NCI-H446 (cell line): Measurements from ENCODE around the gene FOLH1.
"Not testable (repeated sequence)": the region's sequence is repeated elsewhere in the genome, so short reads cannot be mapped to it uniquely, and the experiment has no call there.

ENCODE experiments used
- DNase-seq, 2 experiments: peaks; one replicate each; lab custom pipeline; 2025; lab: John Stamatoyannopoulos, UW

The FOLH1 gene

DNA sequence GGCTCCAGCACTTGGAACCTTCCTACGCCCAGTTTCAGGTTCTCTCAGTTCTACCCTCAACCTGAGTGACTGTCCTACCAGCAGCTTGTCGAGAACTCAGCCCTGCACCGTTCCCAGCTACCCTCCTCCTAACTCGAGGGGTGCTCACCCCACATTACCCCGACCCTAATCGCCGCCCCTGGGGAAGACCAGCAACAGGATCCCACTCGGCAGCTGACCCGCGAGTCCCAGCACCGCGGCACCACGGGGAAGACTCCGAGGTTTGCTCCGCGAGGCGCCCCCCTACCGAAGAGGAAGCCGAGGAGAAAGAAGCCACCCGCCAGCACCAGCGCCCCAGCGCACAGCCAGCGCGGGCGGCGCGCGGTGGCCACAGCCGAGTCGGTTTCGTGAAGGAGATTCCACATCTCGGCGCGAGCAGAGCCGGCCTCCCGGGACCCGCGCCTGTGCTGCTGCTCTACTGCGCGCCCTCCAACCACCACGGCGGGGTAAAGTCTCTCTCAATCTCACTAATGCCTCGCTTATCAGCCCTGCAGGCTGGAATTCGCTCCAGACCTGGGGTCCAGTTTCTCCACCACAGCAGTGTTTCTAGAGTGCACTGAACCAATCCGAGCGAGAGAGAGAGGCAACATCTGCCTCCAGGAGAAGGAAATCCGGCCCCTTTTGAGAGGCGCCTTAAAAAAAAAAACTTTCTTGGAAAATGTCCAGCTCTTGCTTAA, at the start of gene FOLH1:
Gene FOLH1 (minus strand): TSS at position 597 of the 716 bp plus-strand sequence. CDS start 193 bp downstream, at position 404.
- DNase-seq, result no peak

- DNase-seq, result not testable (repeated sequence)
Observed at GRCh38 chr11:49255148-49255547, 46.7 kb upstream of the FOLH1 start.

- not testable (repeated sequence) for DNase-seq
Observed at GRCh38 chr11:49251212-49251611, 42.8 kb upstream of the FOLH1 start.

DNA sequence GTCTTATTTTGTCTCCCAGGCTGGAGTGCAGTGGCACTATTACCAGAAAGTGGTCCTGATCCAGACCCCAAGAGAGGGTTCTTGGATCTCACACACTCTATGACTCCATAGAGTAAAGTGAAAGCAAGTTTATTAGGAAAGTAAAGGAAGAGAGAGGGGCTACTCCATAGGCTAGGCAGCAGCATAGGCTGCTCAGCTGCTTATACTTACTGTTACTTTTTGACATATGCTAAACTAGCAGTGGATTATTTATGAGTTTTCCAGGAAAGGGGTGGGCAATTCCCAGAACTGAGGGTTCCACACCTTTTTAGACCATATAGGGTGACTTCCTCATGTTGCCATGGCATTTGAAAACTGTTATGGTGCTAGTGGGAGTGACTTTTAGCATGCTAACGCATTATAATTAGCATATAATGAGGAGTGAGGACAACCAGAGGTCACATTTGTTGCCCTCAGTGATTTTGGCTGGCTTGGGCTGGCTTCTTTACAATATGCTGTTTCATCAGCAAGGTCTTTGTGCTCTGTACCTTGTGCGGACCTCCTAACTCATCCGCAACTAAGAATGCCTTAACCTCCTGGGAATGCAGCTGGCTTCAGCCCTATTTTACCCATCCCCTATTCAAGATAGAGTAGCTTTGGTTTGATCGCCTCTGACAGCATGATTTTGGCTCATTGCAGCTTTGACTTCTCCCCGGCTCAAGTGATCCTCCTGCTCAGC, 42.2 kb upstream of the FOLH1 start:
- DNase-seq, result not testable (repeated sequence)

- not testable (repeated sequence) for DNase-seq
Observed at GRCh38 chr11:49249363-49249762, 41.0 kb upstream of the FOLH1 start.

GRCh38 chr11:49233685-49234084, 25.3 kb upstream of the FOLH1 start:
- DNase-seq, result not testable (repeated sequence)

DNA sequence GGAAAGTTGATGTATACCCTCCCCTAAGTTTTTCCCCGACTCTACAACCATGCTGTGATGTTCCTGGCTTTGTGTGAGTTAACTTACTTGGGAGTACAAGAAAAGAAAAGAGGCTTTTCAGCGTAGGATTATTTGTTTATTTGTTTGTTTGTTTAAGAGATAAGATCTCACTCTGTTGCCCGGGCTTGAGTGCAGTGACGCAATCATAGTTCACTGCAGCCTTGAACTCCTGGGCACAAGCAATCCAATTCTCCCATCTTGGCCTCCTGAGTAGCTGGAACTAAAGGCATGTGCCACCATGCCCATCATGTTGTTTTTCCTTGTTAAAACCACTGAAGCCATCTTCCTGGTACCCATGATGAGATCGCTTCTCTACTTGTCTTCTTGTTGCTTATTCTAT, 24.6 kb upstream of the FOLH1 start:
- DNase-seq, result not testable (repeated sequence)

DNA sequence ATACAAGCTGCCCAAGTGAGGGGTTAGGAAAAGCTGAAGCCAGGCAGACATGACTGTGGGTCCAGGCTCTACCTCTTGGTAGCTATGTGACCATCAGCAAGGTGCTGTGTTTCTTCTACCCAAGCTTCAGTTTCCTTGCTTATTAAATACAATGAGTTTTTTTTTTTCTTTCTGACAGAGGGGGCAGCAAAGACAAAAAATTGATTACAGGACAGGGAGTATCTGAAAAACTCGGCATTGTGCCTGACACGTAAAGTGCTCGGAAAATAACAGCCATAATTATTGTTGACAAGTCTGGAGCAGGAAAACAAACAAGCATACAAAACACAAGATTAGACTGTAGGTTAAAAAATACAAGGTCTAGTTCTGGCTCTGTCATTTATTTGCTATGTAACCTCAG, 23.3 kb upstream of the FOLH1 start:
- DNase-seq, result not testable (repeated sequence)

- not testable (repeated sequence) for DNase-seq
Observed at GRCh38 chr11:49230534-49230933, 22.1 kb upstream of the FOLH1 start.

DNA sequence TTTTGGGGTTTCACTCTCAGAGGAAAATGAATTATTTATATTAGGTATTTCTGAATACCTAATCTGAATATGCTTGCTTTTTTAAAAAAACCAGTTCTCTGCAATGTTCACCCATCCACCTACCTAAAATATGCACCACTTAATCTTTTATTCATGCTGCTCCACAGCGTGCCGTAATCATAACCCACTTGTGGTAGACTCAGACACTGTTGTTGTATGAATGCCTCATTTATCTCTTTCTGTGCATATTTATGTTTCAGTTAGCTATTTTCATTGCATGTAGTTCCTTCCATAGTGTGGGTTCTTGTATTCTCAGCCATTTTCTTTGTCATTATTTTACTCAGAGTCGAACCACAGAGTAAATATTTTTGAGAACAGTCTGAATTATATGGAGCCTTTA, 21.6 kb upstream of the FOLH1 start:
- not testable (repeated sequence) for DNase-seq

- DNase-seq, result not testable (repeated sequence)
Observed at GRCh38 chr11:49229136-49229535, 20.7 kb upstream of the FOLH1 start.

DNA sequence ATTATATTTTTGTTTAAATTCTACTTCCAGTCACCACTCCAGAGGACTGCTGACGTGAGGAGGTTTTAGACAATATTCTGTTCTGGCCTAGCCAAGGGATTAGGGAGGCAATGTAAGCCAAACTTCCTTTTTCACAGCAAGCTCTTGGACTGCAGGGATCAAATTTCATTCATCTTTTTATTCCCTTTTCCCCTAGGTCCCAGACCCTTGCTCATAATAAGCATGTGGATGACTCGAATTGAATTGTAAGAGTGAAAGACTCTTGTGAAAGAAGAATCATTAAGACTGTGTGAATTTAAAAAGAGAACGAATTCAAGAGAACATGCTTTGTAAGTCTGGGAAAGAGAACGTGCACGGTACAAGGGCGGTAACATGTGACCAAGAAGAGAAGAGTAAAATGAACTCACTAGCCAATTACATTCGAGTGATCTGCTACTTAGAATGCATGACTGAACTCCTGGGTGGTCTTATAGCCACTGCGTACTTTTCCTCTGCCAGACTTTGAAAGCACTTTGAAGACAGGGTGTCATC, 16.9 kb upstream of the FOLH1 start:
- DNase-seq, result not testable (repeated sequence)

DNA sequence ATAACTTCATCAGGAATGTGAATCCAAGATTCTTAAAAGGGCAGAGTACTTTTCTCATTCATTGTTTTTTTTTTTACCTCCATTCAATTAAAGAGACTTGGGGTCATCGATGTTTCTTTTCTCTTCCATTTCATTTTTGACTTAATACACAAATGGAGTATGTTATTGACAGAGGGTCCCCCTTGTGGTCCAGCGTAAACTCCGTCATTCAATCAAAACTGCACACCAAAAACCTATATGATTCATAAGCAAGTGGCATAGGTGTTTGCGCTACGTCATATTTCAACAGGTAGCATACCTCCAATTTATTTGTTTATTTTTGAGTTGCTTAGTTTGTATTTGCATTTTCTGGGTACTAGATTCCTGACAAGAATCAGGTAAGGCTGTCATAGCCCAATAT, 12.7 kb upstream of the FOLH1 start:
- DNase-seq, result no peak

DNA sequence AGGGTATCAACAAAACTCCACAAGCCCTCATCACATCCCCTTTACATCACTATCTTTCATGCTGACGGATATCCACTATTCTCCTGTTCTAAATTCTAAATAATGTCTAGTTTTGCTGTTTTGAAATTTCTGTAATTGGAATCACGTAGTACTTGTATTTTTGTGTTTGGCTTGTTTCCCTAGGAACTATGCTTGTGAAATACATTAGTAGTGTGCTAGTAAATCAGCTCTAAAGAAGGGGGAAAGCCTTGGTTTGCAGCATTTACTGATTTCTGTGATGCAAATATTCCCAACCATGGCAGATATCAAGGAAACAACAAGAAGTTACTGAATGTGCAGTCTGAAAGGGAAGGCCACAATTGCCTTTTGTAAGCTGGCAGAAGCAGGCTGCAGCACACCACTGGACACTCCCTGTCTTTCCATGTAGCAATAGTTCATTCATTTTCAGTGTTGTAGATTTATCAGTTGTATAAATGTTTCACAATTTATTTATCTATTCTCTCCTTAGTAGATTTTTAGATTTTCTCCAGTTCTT, 4.7 kb upstream of the FOLH1 start:
- no peak for DNase-seq

DNA sequence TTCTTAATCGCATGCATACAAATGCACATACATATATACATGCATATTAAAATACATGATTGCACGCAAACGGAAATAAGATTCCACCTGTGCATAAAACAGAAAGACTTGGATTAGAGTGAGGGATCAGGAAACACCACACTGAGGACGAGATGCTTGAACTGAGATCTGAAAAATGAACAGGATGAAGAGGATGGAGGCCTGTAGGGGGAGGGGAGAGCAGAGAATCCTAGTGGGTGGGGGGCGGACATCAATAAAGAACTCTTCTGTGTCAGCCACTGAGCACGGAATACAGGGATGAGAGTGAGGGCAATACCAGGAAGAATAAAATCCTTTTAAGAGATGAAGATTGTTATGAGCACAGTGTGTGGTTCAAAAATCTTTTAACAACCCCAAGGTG, 1.4 kb downstream of the FOLH1 start:
- not testable (repeated sequence) for DNase-seq

DNA sequence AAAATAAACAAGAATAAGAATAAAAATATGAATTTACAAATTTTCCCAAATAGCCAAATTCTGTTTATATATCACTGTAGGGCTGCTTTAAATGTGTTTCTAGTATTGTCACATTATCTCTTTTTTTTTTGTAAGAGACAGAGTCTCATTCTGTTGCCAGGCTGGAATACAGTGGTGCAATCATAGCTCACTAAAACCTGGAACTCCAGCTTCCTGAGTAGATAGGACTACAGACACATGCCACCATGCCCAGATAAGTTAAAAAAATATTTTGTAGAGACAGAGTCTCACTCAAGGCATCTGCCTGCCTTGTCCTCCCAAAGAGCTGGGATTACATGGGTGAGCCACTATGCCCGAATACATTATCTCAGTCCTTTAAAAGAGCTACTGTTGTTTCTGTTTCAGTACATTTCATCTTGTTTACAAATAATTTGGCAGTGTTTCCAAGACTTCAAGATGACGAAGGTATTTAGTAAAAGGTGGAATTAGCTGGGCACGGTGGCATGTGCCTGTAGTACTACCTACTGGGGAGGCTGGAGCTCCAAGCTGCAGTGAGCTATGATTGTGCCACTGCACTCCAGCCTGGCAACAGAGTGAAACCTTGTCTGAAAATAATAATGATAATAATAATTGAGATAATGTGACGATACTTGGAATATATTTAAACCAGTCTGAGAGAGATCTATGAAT, 6.0 kb downstream of the FOLH1 start:
- no peak for DNase-seq

DNA sequence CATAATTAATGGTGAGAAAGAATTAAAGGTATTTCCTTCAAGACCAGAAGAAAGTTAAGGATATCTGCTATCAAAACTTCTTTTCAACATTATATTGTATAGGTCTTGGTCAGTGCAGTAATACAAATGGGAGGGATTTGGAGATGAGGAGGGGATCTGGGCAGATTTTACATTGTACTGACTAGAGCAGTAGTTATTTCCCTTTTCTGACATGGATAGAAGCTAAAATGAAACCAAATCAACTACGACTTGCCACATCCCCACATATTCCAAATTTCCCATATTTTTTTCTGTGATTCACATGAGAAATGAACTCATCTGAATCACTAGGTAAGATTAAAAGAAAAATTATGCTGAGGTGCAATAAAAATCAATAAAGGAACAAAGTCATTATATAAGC, 11.6 kb downstream of the FOLH1 start:
- DNase-seq, result not testable (repeated sequence)

GRCh38 chr11:49196002-49196401, 12.4 kb downstream of the FOLH1 start:
- DNase-seq, result not testable (repeated sequence)

- DNase-seq, result not testable (repeated sequence)
Observed at GRCh38 chr11:49190287-49190686, 18.1 kb downstream of the FOLH1 start.

GRCh38 chr11:49186225-49186624, 22.2 kb downstream of the FOLH1 start:
- not testable (repeated sequence) for DNase-seq

DNA sequence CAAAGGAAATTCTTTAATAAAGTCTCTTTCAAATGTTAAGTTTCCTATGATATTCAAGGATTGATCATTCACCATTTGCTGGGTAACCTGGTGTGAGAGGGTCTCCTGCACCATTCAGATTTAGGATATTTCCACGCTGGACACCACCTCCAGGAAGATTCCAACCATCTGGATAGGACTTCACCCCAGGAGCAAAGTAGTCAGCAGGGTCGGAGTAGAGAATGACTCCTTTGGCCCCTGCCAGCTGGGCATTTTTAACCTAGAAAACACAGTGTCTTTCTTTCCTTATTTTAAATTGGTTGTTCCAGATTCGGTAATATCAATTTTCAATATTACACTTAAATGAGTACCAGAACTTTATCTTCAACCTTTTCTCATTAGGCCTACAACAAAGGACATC, 22.8 kb downstream of the FOLH1 start:
- DNase-seq, result not testable (repeated sequence)

DNA sequence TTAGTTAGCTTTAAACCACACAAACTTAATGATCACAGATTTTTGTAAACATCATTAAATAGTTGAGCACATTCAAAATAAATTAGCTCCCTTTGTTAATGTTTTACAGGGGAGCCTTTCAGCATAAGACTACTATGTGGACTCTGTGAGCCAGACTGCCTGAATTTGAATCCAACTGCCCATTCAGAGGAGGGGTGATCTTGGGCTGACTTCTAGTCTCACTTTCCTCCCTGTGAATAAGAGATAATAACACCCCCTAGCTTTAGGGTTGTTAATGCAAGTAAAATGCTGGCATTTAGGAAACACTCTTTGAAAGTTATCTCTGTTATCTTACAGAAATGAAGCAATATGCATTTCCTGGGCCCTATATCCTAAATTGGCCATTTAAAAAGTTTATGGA, 23.6 kb downstream of the FOLH1 start:
- DNase-seq, result not testable (repeated sequence)
